LNCaP clone FGC (cell line): ENCODE measurements around the gene MGRN1.
"Not testable (repeated sequence)": the region's sequence is repeated elsewhere in the genome, so short reads cannot be mapped to it uniquely, and the experiment has no call there.

Experiments
- DNase-seq: peaks from one replicate; pipeline ENCODE4 v3.0.0-alpha.2; 2011; ENCODE audit warnings: low read depth
- H3K4me3 ChIP-seq: 2 replicates; pipeline ENCODE4 v1.5.1; 2011; ENCODE audit warnings: mild to moderate bottlenecking, low read depth, low read length, control low read depth
- TF ChIP-seq, protein P1 (sequence below): IDR thresholded peaks from 2 replicates; pipeline ENCODE4 v1.5.1; 2012; ENCODE audit warnings: mild to moderate bottlenecking; ENCODE audit not compliant: control insufficient read depth, insufficient read depth; ENCODE audit errors: extremely low read depth

Gene MGRN1

DNA sequence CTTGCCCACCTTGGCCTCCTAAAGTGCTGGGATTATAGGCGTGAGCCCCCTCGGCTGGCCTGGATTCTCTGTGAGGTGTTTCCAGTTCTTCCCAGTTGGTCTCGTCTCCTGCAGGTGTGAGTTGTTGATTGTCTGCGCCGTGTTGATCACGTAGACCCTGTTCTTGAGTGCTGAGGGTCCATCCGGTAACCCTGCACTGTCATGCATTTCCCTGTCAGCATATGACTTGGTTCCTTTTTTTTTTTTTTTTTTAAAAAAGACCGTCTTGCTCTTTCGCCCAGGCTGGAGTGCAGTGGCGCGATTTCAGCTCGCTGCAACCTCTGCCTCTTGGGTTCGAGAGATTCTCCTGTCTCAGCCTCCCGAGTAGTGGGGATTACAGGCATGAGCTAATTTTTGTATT is 17.3 kb downstream of the MGRN1 start:
- no peak for DNase-seq
- no peak overlapping the region for H3K4me3 ChIP-seq
- TF ChIP-seq, protein P1, sequence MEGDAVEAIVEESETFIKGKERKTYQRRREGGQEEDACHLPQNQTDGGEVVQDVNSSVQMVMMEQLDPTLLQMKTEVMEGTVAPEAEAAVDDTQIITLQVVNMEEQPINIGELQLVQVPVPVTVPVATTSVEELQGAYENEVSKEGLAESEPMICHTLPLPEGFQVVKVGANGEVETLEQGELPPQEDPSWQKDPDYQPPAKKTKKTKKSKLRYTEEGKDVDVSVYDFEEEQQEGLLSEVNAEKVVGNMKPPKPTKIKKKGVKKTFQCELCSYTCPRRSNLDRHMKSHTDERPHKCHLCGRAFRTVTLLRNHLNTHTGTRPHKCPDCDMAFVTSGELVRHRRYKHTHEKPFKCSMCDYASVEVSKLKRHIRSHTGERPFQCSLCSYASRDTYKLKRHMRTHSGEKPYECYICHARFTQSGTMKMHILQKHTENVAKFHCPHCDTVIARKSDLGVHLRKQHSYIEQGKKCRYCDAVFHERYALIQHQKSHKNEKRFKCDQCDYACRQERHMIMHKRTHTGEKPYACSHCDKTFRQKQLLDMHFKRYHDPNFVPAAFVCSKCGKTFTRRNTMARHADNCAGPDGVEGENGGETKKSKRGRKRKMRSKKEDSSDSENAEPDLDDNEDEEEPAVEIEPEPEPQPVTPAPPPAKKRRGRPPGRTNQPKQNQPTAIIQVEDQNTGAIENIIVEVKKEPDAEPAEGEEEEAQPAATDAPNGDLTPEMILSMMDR: no peak

DNA sequence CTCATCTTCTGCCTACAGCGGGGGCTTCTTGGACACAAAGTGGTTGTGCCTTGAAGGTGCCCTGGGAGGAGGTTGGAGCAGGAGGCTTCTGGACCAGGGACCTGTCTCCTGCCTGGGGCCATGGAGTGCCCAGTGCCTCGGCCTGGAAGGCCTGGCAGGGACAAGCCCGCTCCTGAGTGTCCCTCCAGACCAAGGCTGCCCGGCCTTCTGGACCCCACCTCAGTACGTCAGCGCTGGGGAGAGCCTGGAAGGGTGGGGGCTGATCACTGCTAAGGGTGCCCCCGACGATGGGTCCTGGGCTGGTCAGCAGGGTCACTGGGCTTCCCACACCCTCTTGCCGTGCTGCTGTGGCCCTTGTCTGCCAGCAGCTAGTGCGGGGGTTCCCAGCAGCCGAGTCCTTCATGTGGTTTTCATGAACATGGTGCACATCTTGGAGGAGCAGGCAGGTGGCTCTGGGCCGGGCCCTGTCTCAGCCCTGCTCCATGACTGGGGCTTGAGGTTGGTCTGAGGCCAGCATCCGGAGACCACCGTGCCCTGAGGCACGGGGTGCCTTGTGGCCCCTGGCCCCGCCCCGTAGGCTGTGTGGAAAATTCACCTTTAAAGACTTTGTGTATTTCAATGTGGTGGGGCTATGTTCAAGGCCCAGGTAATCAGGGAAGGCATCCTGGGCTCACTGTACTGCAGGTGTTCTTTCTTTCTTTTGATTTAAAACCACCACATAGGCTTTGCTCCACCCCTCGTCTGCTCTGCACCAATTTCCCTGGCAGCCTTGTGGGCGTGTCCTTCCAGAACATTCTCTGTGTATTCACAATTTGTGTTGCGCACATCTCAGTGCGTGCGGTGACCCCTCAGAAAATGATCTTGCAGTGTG is 22.4 kb downstream of the MGRN1 start:
- TF ChIP-seq, protein P1: no peak
- no peak overlapping the region for H3K4me3 ChIP-seq
- no peak for DNase-seq

DNA sequence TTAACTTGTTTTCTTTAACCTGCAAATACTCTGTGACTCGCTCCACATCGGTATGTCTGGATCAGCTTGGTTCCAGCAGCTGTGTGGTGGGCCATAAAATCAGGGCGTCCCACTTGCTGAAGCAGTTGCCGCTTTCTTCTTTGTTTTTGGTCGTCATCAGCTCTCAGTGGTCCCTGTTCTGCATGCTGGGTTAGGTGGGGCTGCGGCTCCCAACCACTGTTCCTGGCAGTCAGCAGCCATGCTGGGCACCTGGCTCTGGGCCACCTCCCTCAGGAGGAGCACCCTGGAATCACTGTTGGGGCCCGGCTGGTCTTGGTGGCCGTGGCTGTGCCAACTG is 23.0 kb downstream of the MGRN1 start:
- no peak overlapping the region for H3K4me3 ChIP-seq
- no peak for DNase-seq
- TF ChIP-seq, protein P1: no peak

DNA sequence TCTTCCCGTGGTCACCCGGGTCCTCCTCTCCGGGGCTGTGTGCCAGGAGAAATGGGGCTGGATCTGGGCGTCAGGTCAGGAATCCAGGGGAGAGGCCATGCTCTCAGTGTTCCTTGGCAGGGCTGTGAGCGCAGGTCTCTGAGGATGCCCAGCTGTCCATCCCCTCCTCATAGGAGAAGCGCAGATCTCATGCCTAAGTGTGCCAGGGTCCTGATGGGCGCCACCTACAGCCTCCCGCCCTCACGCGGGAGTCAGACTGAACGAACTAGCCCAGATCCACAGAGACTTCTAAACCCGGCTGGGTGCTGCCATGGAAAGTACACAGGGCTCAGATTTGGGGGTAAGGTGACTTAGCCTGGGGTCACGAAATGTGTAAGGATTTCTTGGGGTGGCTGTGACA is 24.3 kb downstream of the MGRN1 start:
- TF ChIP-seq, protein P1: no peak
- DNase-seq: no peak
- H3K4me3 ChIP-seq: no peak overlapping the region

DNA sequence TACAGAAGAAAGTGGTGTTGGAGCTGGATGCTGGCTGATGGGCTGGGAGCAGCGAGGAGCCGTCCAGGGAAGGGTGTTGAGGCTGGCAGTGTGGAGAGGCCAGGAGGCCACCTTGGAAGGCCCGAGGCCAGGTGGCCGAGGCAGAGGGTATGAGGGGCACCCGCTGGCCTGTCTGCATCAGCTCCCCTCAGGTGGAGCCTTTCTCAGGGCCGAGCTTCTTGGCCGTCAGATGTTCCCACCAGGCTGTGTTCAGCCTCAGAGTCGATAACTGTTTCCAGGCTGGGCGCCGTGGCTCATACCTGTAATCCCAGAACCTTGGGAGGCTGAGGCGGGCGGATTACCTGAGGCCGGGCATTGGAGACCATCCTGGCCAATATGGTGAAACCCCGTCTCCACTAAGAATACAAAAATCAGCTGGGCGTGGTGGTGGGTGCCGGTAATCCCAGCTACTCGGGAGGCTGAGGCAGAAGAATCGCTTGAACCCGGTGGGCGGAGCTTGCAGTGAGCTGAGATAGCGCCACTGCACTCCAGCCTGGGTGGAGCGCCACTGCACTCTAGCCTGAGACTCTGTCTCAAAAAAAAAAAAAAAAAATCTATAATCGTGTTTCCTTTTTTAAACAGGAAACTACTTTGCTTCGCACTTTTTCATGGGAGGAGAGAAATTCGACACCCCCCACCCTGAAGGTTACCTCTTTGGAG is 25.3 kb downstream of the MGRN1 start:
- TF ChIP-seq, protein P1: no peak
- DNase-seq: no peak
- no peak overlapping the region for H3K4me3 ChIP-seq

DNA sequence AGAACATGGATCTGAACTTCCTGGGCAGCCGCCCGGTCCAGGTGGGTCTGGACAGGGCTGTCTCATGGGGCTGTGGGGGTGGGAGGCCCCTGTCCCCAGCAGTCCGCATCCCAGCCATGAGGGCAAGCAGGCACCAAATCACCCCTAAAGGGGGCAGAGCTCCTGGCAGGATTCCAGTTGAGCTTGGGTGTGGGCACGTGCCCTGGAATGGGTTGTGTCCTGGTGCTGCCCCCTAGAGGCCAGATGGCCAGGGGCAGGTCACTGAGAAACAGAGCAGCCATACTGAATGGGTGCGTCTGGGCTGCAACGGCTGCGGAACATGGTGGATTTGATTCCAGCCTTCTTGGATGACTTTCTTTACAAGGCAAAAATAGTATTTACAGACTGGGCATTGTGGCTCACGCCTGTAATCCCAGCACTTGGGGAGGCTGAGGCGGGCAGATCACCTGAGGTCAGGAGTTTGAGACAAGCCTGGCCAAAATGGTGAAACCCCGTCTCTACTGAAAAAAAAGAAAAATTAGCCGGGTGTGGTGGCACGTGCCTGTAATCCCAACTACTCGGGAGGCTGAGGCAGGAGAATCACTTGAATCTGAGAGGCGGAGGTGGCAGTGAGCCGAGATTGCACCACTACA is 25.9 kb downstream of the MGRN1 start:
- peak; percentile 11 for DNase-seq
- H3K4me3 ChIP-seq: not testable (repeated sequence)
- TF ChIP-seq, protein P1: peak; percentile 76
